DOHH2 (cell line): ENCODE measurements around the gene SCRN2.

Experiments used
- H3F3A ChIP-seq: fragments of 200-600 bp; sonication (generic), shearing (Covaris generic); 2 replicates; pipeline ENCODE4 v1.6.0; 2016; ENCODE audit warnings: antibody characterized with exemption, mild to moderate bottlenecking; ENCODE audit not compliant: control insufficient read depth, insufficient read depth
- H3K27ac ChIP-seq: fragments of 200-600 bp; sonication (generic); 2 replicates; pipeline ENCODE4 v1.5.1; 2014; ENCODE audit warnings: low read depth, mild to moderate bottlenecking, low read length, moderate library complexity
- H3K27me3 ChIP-seq: fragments of 200-600 bp; sonication (generic); 2 replicates; pipeline ENCODE4 v1.6.1; 2014; ENCODE audit warnings: mild to moderate bottlenecking, low read length, mixed read lengths; ENCODE audit not compliant: control insufficient read depth
- H3K36me3 ChIP-seq: fragments of 200-600 bp; sonication (generic); 2 replicates; pipeline ENCODE4 v1.6.1; 2014; ENCODE audit warnings: mild to moderate bottlenecking, low read length, moderate library complexity, mixed read lengths; ENCODE audit not compliant: control insufficient read depth
- H3K4me1 ChIP-seq: fragments of 200-600 bp; sonication (generic); 2 replicates; pipeline ENCODE4 v1.6.1; 2014; ENCODE audit warnings: mild to moderate bottlenecking, low read length, mixed read lengths; ENCODE audit not compliant: control insufficient read depth
- H3K4me2 ChIP-seq: fragments of 200-600 bp; sonication (generic); 2 replicates; pipeline ENCODE4 v1.6.0; 2014; ENCODE audit warnings: mild to moderate bottlenecking, low read length, moderate library complexity
- H3K4me3 ChIP-seq: fragments of 200-600 bp; sonication (generic); 2 replicates; pipeline ENCODE4 v1.5.1; 2014; ENCODE audit warnings: mild to moderate bottlenecking, low read length, mixed read lengths
- H3K79me2 ChIP-seq: fragments of 200-600 bp; sonication (generic); 2 replicates; pipeline ENCODE4 v1.6.1; 2014; ENCODE audit warnings: mild to moderate bottlenecking, low read length, mixed read lengths; ENCODE audit not compliant: control insufficient read depth
- H3K9me2 ChIP-seq: fragments of 200-600 bp; sonication (generic); replicated peaks from 2 replicates; pipeline ENCODE4 v1.6.1; 2014; ENCODE audit warnings: mild to moderate bottlenecking, low read length, mixed read lengths; ENCODE audit not compliant: control insufficient read depth
- H3K9me3 ChIP-seq: fragments of 200-600 bp; sonication (generic); 2 replicates; pipeline ENCODE4 v1.6.1; 2014; ENCODE audit warnings: antibody characterized with exemption, low read length, mixed read lengths; ENCODE audit not compliant: control insufficient read depth, insufficient read depth
- H4K20me1 ChIP-seq: fragments of 200-600 bp; sonication (generic); 2 replicates; pipeline ENCODE4 v1.6.0; 2014; ENCODE audit warnings: low read depth, mild to moderate bottlenecking, antibody characterized with exemption, low read length, moderate library complexity; ENCODE audit not compliant: control insufficient read depth, insufficient read depth
- CTCF ChIP-seq: fragments of 200-600 bp; sonication (generic); IDR thresholded peaks from one replicate; pipeline ENCODE4 v1.5.1; 2014; ENCODE audit warnings: antibody characterized with exemption, mild to moderate bottlenecking, low read depth, low read length; ENCODE audit not compliant: poor library complexity, severe bottlenecking
- EZH2phosphoT487 ChIP-seq: fragments of 200-600 bp; sonication (generic); IDR thresholded peaks from 2 replicates; pipeline ENCODE4 v1.6.1; 2017; ENCODE audit warnings: borderline replicate concordance, mild to moderate bottlenecking, antibody characterized with exemption, low read length, moderate library complexity, mixed read lengths

Gene SCRN2

GRCh38 chr17:47872019-47872650 lies 31.1 kb upstream of the SCRN2 start:
- peaks cover 16% of the 10 kb centered on the region for H3K4me1 ChIP-seq
- H3K9me2 ChIP-seq: no peaks in the 10 kb centered on the region
- H3K79me2 ChIP-seq: no peaks in the 10 kb centered on the region
- H3K27ac ChIP-seq: no peak overlapping the region
- peaks cover 35% of the 10 kb centered on the region for H3K27me3 ChIP-seq
- no peak overlapping the region for H3K4me2 ChIP-seq
- H3K4me3 ChIP-seq: no peak overlapping the region
- no peaks in the 10 kb centered on the region for H3K36me3 ChIP-seq
- H4K20me1 ChIP-seq: no peaks in the 10 kb centered on the region
- no peaks in the 10 kb centered on the region for H3K9me3 ChIP-seq
- TF ChIP-seq CTCF: no peak
- no peak for TF ChIP-seq EZH2phosphoT487
- no peaks in the 10 kb centered on the region for H3F3A ChIP-seq

- Histone ChIP-seq H3K9me3 (no peaks in the 10 kb centered on the region), H3K36me3 (no peaks in the 10 kb centered on the region), H3K9me2 (no peaks in the 10 kb centered on the region), H3K4me1 (peaks cover 16% of the 10 kb centered on the region), H3K4me2 (no peak overlapping the region), H3K27ac (no peak overlapping the region), H3K27me3 (peaks cover 35% of the 10 kb centered on the region), H3K79me2 (no peaks in the 10 kb centered on the region), H3K4me3 (no peak overlapping the region), H3F3A (no peaks in the 10 kb centered on the region), H4K20me1 (no peaks in the 10 kb centered on the region)
- no peak for TF ChIP-seq CTCF
- no peak for TF ChIP-seq EZH2phosphoT487
Observed at GRCh38 chr17:47871048-47871447, 30.0 kb upstream of the SCRN2 start.

- Histone ChIP-seq H3K9me3 (no peaks in the 10 kb centered on the region), H3K4me1 (peaks cover 16% of the 10 kb centered on the region), H3K27me3 (peaks cover 32% of the 10 kb centered on the region), H3K9me2 (no peaks in the 10 kb centered on the region), H3F3A (no peaks in the 10 kb centered on the region), H3K27ac (no peak overlapping the region), H3K4me3 (no peak overlapping the region), H3K36me3 (no peaks in the 10 kb centered on the region), H3K4me2 (no peak overlapping the region), H3K79me2 (no peaks in the 10 kb centered on the region), H4K20me1 (no peaks in the 10 kb centered on the region)
- TF ChIP-seq EZH2phosphoT487: no peak
Observed at GRCh38 chr17:47870056-47870455, 29.0 kb upstream of the SCRN2 start.

- Histone ChIP-seq H3K27me3 (peaks cover 32% of the 10 kb centered on the region), H3K9me3 (no peaks in the 10 kb centered on the region), H3K9me2 (no peaks in the 10 kb centered on the region), H3K4me1 (peaks cover 13% of the 10 kb centered on the region), H4K20me1 (no peaks in the 10 kb centered on the region), H3K4me3 (no peak overlapping the region), H3K79me2 (no peaks in the 10 kb centered on the region), H3K27ac (no peak overlapping the region), H3K4me2 (no peak overlapping the region), H3F3A (no peaks in the 10 kb centered on the region), H3K36me3 (no peaks in the 10 kb centered on the region)
- TF ChIP-seq EZH2phosphoT487: no peak
- no peak for TF ChIP-seq CTCF
Observed at GRCh38 chr17:47869114-47869513, 28.0 kb upstream of the SCRN2 start.
